ENCODE data around the gene ME2.

Gene ME2

GRCh38 chr18:50949185-50949584 is 70.3 kb downstream of the ME2 start:
- TF ChIP-seq CTCF (conservative IDR thresholded peaks at IDR 0.05; ENCODE audit: control insufficient read depth, insufficient read depth, low read depth, low read length) = no peak
- DNase-seq (ENCODE audit: low read depth) = no peak
- H3K4me3 ChIP-seq (ENCODE audit: control insufficient read depth, low read depth, low read length) = no peak overlapping the region

GRCh38 chr18:50950626-50951025 is 71.7 kb downstream of the ME2 start:
- no peak for DNase-seq (ENCODE audit: low read depth)
- no peak for TF ChIP-seq CTCF (conservative IDR thresholded peaks at IDR 0.05; ENCODE audit: control insufficient read depth, insufficient read depth, low read depth, low read length)
- H3K4me3 ChIP-seq (ENCODE audit: control insufficient read depth, low read depth, low read length) = no peak overlapping the region

GRCh38 chr18:50953822-50954221 is 74.9 kb downstream of the ME2 start:
- no peak for TF ChIP-seq CTCF (conservative IDR thresholded peaks at IDR 0.05; ENCODE audit: control insufficient read depth, insufficient read depth, low read depth, low read length)
- H3K4me3 ChIP-seq (ENCODE audit: control insufficient read depth, low read depth, low read length) = no peak overlapping the region
- no peak for DNase-seq (ENCODE audit: low read depth)

GRCh38 chr18:50955253-50955652 is 76.3 kb downstream of the ME2 start:
- no peak for TF ChIP-seq CTCF (conservative IDR thresholded peaks at IDR 0.05; ENCODE audit: control insufficient read depth, insufficient read depth, low read depth, low read length)
- H3K4me3 ChIP-seq (ENCODE audit: control insufficient read depth, low read depth, low read length) = no peak overlapping the region
- no peak for DNase-seq (ENCODE audit: low read depth)

GRCh38 chr18:50956116-50956515 is 77.2 kb downstream of the ME2 start:
- no peak for DNase-seq (ENCODE audit: low read depth)
- TF ChIP-seq CTCF (conservative IDR thresholded peaks at IDR 0.05; ENCODE audit: control insufficient read depth, insufficient read depth, low read depth, low read length) = no peak
- no peak overlapping the region for H3K4me3 ChIP-seq (ENCODE audit: control insufficient read depth, low read depth, low read length)

- no peak overlapping the region for H3K4me3 ChIP-seq (ENCODE audit: control insufficient read depth, low read depth, low read length)
- no peak for DNase-seq (ENCODE audit: low read depth)
Observed at GRCh38 chr18:50961974-50962373, 83.1 kb downstream of the ME2 start.

More at GRCh38 chr18:50961974-50962373, 83.1 kb downstream of the ME2 start:
- no peak for TF ChIP-seq CTCF (conservative IDR thresholded peaks at IDR 0.05; ENCODE audit: control insufficient read depth, insufficient read depth, low read depth, low read length)

Measured in fibroblast of mammary gland (primary cell).